ENCODE measurements around the gene FKBP1A. TPM values are rescaled to one million over a fixed set of nuclear protein-coding genes. Genes with fewer than 3 reads are reported as not detected.

FKBP1A gene
- total RNA-seq, 1 experiment from 2014 or later, result 196 TPM

GRCh38 chr20:1362484-1362883 is 30.4 kb downstream of the FKBP1A start:
- Histone ChIP-seq H3K4me1 (ENCODE audit: insufficient read depth, low read length) (no peaks in the 10 kb centered on the region), H2AFZ (ENCODE audit: low read length) (no peak overlapping the region), H4K8ac (replicated peaks; ENCODE audit: insufficient read length, low read depth, low read length) (no peak overlapping the region), H2BK20ac (ENCODE audit: low read depth, low read length, poor library complexity, severe bottlenecking) (no peak overlapping the region), H2BK12ac (ENCODE audit: insufficient read length, low read depth, low read length) (no peak overlapping the region), H2BK120ac (ENCODE audit: low read depth, low read length, poor library complexity, severe bottlenecking) (no peak overlapping the region), H3T11ph (ENCODE audit: low read length) (no peak overlapping the region), H3K56ac (ENCODE audit: insufficient read length, low read depth, low read length) (no peak overlapping the region), H3K9ac (ENCODE audit: extremely low read depth, insufficient read length, low read length) (no peak overlapping the region), H2BK5ac (ENCODE audit: insufficient read length, low read length) (no peak overlapping the region), H3K14ac (ENCODE audit: insufficient read depth, low read length) (no peak overlapping the region), H3K23me2 (ENCODE audit: insufficient read length, low read depth, low read length, poor library complexity, severe bottlenecking) (no peaks in the 10 kb centered on the region), H3K27me3 (ENCODE audit: insufficient read depth, low read length) (no peaks in the 10 kb centered on the region), H3K4ac (ENCODE audit: low read depth, low read length) (no peak overlapping the region), H3K27ac (ENCODE audit: insufficient read length, low read depth, low read length) (no peak overlapping the region), H3K23ac (ENCODE audit: insufficient read length, low read depth, low read length) (no peak overlapping the region), H3K4me2 (ENCODE audit: insufficient read depth, insufficient read length, low read length) (no peak overlapping the region), H4K5ac (ENCODE audit: insufficient read length, low read depth, low read length) (no peak overlapping the region), H3K79me2 (ENCODE audit: insufficient read depth, low read length) (no peaks in the 10 kb centered on the region), H2BK15ac (ENCODE audit: low read depth, low read length) (no peak overlapping the region), H3K79me1 (ENCODE audit: insufficient read depth, low read depth, low read length, poor library complexity, severe bottlenecking) (no peaks in the 10 kb centered on the region), H4K20me1 (ENCODE audit: control insufficient read depth, insufficient read depth, insufficient read length) (no peaks in the 10 kb centered on the region), H4K91ac (ENCODE audit: insufficient read length, low read depth, low read length) (no peak overlapping the region), H3K9me3 (ENCODE audit: control insufficient read depth, low read depth, low read length) (no peaks in the 10 kb centered on the region), H3K18ac (ENCODE audit: insufficient read length, low read depth, low read length) (no peak overlapping the region), H2AK5ac (ENCODE audit: insufficient read length, low read length) (no peak overlapping the region)
- no CpG with 5 or more reads among the region's 2 CpGs for WGBS (ENCODE audit: extremely low coverage, insufficient read length, low lambda C conversion rate)
- Mint-ChIP-seq H3K9me3 (peaks cover 0 to 2% of the 10 kb centered on the region in 2 experiments; a peak in 1 of 5 replicates), H3K27me3 (ENCODE audit: low read depth) (no peaks in the 10 kb centered on the region), H3K27ac (no peak overlapping the region), H3K36me3 (ENCODE audit: insufficient read depth in 1 of 3, low read depth in 3 of 3) (peaks cover 20 to 35% (median 27%) of the 10 kb centered on the region in 3 experiments), H3K4me1 (no peaks in the 10 kb centered on the region), H3K4me3 (no peak overlapping the region; a peak in 1 of 5 replicates)
- no peak for DNase-seq
- no peak for TF ChIP-seq CTCF (conservative IDR thresholded peaks at IDR 0.05)

Data from H9 (cell line).